MG63 (cell line): ENCODE measurements around the gene SYT17. TPM values are rescaled to one million over a fixed set of nuclear protein-coding genes. Genes with fewer than 3 reads are reported as not detected.

Experiments
- DNase-seq: peaks from one replicate; pipeline ENCODE4 v3.0.0-alpha.2; 2020
- H3K27me3 ChIP-seq: fragments of 250-450 bp; sonication (Bioruptor Pico); 2 replicates; pipeline ENCODE4 v1.5.1; 2020; ENCODE audit warnings: mild to moderate bottlenecking, moderate library complexity
- H3K36me3 ChIP-seq: fragments of 250-450 bp; sonication (Bioruptor Pico); 2 replicates; pipeline ENCODE4 v1.5.1; 2020; ENCODE audit warnings: mild to moderate bottlenecking, moderate library complexity
- H3K4me3 ChIP-seq: fragments of 250-450 bp; sonication (Bioruptor Pico); 2 replicates; pipeline ENCODE4 v1.5.1; 2020; ENCODE audit warnings: mild to moderate bottlenecking, moderate library complexity
- H3K9me3 ChIP-seq: fragments of 250-450 bp; sonication (Bioruptor Pico); 2 replicates; pipeline ENCODE4 v1.5.1; 2020; ENCODE audit warnings: mild to moderate bottlenecking, moderate library complexity
- total RNA-seq: library from RNA; depleted of rRNA; stranded (reverse); fragments of >200 nt; shearing (Covaris generic); gene quantifications from 2 replicates; pipeline ENCODE4 v1.2.3, GENCODE V29; 2014; ENCODE audit warnings: low replicate concordance

The SYT17 gene
- total RNA-seq, 1 experiment from 2014 or later: not detected

- Histone ChIP-seq H3K36me3 (no peaks in the 10 kb centered on the region), H3K4me3 (no peak overlapping the region), H3K9me3 (peaks cover 17% of the 10 kb centered on the region), H3K27me3 (no peaks in the 10 kb centered on the region)
- DNase-seq: no peak
Observed at GRCh38 chr16:19223235-19224170, 55.5 kb downstream of the SYT17 start.

GRCh38 chr16:19225651-19226050 lies 57.6 kb downstream of the SYT17 start:
- Histone ChIP-seq H3K27me3 (no peaks in the 10 kb centered on the region), H3K4me3 (no peak overlapping the region), H3K36me3 (no peaks in the 10 kb centered on the region), H3K9me3 (peaks cover 17% of the 10 kb centered on the region)
- no peak for DNase-seq

GRCh38 chr16:19227643-19228042 lies 59.6 kb downstream of the SYT17 start:
- DNase-seq: no peak

GRCh38 chr16:19228052-19228451 lies 60.0 kb downstream of the SYT17 start:
- Histone ChIP-seq H3K4me3 (no peak overlapping the region), H3K36me3 (no peaks in the 10 kb centered on the region), H3K27me3 (no peaks in the 10 kb centered on the region), H3K9me3 (peaks cover 12% of the 10 kb centered on the region)
- DNase-seq: no peak

More at GRCh38 chr16:19227643-19228042, 59.6 kb downstream of the SYT17 start:
- Histone ChIP-seq H3K9me3 (peaks cover 16% of the 10 kb centered on the region), H3K4me3 (no peak overlapping the region), H3K36me3 (no peaks in the 10 kb centered on the region), H3K27me3 (no peaks in the 10 kb centered on the region)

- Histone ChIP-seq H3K36me3 (no peaks in the 10 kb centered on the region), H3K9me3 (peaks cover 7% of the 10 kb centered on the region), H3K27me3 (no peaks in the 10 kb centered on the region), H3K4me3 (no peak overlapping the region)
- no peak for DNase-seq
Observed at GRCh38 chr16:19228575-19228974, 60.5 kb downstream of the SYT17 start.

GRCh38 chr16:19230575-19230974 lies 62.5 kb downstream of the SYT17 start:
- Histone ChIP-seq H3K9me3 (peaks cover 8% of the 10 kb centered on the region; the same call in 1 of the 2 replicates), H3K4me3 (no peak overlapping the region), H3K36me3 (no peaks in the 10 kb centered on the region), H3K27me3 (no peaks in the 10 kb centered on the region)
- DNase-seq: no peak

- no peaks in the 10 kb centered on the region for H3K27me3 ChIP-seq
- H3K9me3 ChIP-seq: peaks cover 12% of the 10 kb centered on the region
- no peak overlapping the region for H3K4me3 ChIP-seq
- H3K36me3 ChIP-seq: no peaks in the 10 kb centered on the region
- DNase-seq: no peak
Observed at GRCh38 chr16:19231881-19232280, 63.8 kb downstream of the SYT17 start.

- no peaks in the 10 kb centered on the region for H3K27me3 ChIP-seq
- no peaks in the 10 kb centered on the region for H3K36me3 ChIP-seq
- no peak overlapping the region for H3K4me3 ChIP-seq
- peaks cover 14% of the 10 kb centered on the region for H3K9me3 ChIP-seq
- no peak for DNase-seq
Observed at GRCh38 chr16:19232988-19233387, 64.9 kb downstream of the SYT17 start.

- no peak for DNase-seq
- Histone ChIP-seq H3K9me3 (peaks cover 14% of the 10 kb centered on the region), H3K4me3 (no peak overlapping the region), H3K27me3 (no peaks in the 10 kb centered on the region), H3K36me3 (no peaks in the 10 kb centered on the region)
Observed at GRCh38 chr16:19235478-19235877, 67.4 kb downstream of the SYT17 start.

GRCh38 chr16:19235886-19236285 lies 67.8 kb downstream of the SYT17 start:
- no peaks in the 10 kb centered on the region for H3K36me3 ChIP-seq
- peaks cover 14% of the 10 kb centered on the region for H3K9me3 ChIP-seq
- no peaks in the 10 kb centered on the region for H3K27me3 ChIP-seq
- DNase-seq: no peak
- H3K4me3 ChIP-seq: no peak overlapping the region

- H3K4me3 ChIP-seq: no peak overlapping the region
- no peaks in the 10 kb centered on the region for H3K36me3 ChIP-seq
- H3K27me3 ChIP-seq: no peaks in the 10 kb centered on the region
- no peak for DNase-seq
- peaks cover 14% of the 10 kb centered on the region for H3K9me3 ChIP-seq
Observed at GRCh38 chr16:19236561-19237209, 68.6 kb downstream of the SYT17 start.

GRCh38 chr16:19238406-19238805 lies 70.4 kb downstream of the SYT17 start:
- Histone ChIP-seq H3K4me3 (no peak overlapping the region), H3K27me3 (no peaks in the 10 kb centered on the region), H3K36me3 (no peaks in the 10 kb centered on the region), H3K9me3 (peaks cover 14% of the 10 kb centered on the region)
- DNase-seq: no peak

GRCh38 chr16:19239511-19240155 lies 71.6 kb downstream of the SYT17 start:
- DNase-seq: no peak
- Histone ChIP-seq H3K27me3 (no peaks in the 10 kb centered on the region), H3K4me3 (no peak overlapping the region), H3K9me3 (peaks cover 14% of the 10 kb centered on the region), H3K36me3 (no peaks in the 10 kb centered on the region)

- DNase-seq: no peak
- Histone ChIP-seq H3K27me3 (no peaks in the 10 kb centered on the region), H3K4me3 (no peak overlapping the region), H3K36me3 (no peaks in the 10 kb centered on the region), H3K9me3 (peaks cover 8% of the 10 kb centered on the region)
Observed at GRCh38 chr16:19240494-19240893, 72.5 kb downstream of the SYT17 start.

- no peaks in the 10 kb centered on the region for H3K27me3 ChIP-seq
Observed at GRCh38 chr16:19241512-19241911, 73.5 kb downstream of the SYT17 start.

GRCh38 chr16:19242186-19242585 lies 74.1 kb downstream of the SYT17 start:
- no peak for DNase-seq
- Histone ChIP-seq H3K27me3 (no peaks in the 10 kb centered on the region), H3K9me3 (0 out of 2 replicates have a peak, but pooled peaks cover under 1% of the 10 kb centered on the region), H3K36me3 (no peaks in the 10 kb centered on the region), H3K4me3 (no peak overlapping the region)

More at GRCh38 chr16:19241512-19241911, 73.5 kb downstream of the SYT17 start:
- no peak for DNase-seq
- peaks cover 2% of the 10 kb centered on the region; the same call in 1 of the 2 replicates for H3K9me3 ChIP-seq
- no peaks in the 10 kb centered on the region for H3K36me3 ChIP-seq
- no peak overlapping the region for H3K4me3 ChIP-seq

GRCh38 chr16:19242987-19243575 lies 75.0 kb downstream of the SYT17 start:
- H3K36me3 ChIP-seq: no peaks in the 10 kb centered on the region
- H3K9me3 ChIP-seq: no peaks in the 10 kb centered on the region
- H3K27me3 ChIP-seq: no peaks in the 10 kb centered on the region
- no peak overlapping the region for H3K4me3 ChIP-seq
- DNase-seq: no peak
